ENCODE results near the gene DSCAML1.

GRCh38 chr11:117483372-117483771 is 313.6 kb downstream of the DSCAML1 start:
- TF ChIP-seq CTCF (IDR thresholded peaks at IDR 0.05) (no peak), POLR2A (IDR thresholded peaks at IDR 0.05) (no peak), POLR2AphosphoS5 (IDR thresholded peaks at IDR 0.05) (no peak)
